Uterus (tissue), 2 donors: ENCODE data around the gene NPTX1.

Source experiments
- POLR2A ChIP-seq, 2 donors: fragments of 450-650 bp; IDR thresholded peaks; one replicate each; pipeline ENCODE4 v1.6.1; 2016; ENCODE audit warnings: antibody characterized with exemption in 2 of 2, mild to moderate bottlenecking in 1 of 2, moderate library complexity in 1 of 2
- TF ChIP-seq, protein P1 (sequence below), 4 experiments: fragments of 200-600 bp in 2 of 4; fragments of 450-650 bp in 2 of 4; sonication (generic) in 2 of 4; IDR thresholded peaks; one replicate each; pipeline ENCODE4 v1.5.1; 2016 to 2019; ENCODE audit warnings: antibody characterized with exemption in 4 of 4, mild to moderate bottlenecking in 2 of 4, moderate library complexity in 1 of 4

DNA sequence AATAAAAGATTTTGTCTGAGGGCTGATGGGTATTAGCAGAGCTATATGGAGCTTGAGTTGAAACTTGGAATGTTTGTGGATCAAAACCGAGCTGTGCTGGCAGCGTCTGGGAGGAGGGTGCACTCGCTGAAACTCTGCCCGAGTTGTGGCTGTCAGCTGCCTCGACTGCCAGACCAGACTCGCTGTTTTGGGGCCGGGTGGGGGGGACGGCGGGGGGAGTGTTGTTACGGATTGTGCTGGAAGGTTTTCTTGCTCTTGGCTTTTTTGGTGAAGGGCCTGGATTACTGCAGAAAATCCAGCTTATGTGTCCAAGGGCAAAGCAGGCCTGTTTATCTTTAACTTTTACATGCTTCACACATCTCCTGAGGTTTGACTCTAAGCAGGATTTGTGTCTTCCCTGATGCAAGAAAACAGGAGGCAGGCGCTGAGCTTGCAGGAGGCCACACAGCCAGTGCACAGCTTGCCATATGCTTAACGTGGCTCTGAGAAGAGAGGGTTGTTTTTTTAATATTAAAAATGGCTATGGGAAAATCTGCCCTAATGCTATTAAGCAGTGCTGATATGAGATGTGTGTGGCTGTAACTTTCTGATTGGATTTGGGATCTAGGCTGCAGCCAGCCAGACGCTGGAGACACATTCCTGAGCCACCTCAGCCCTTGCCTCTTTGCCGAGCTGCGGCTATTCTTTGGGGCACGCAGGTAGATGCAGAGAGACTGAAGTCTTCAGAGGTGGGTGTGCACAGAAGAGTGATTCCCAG is 47.7 kb upstream of the NPTX1 start:
- TF ChIP-seq, protein P1, sequence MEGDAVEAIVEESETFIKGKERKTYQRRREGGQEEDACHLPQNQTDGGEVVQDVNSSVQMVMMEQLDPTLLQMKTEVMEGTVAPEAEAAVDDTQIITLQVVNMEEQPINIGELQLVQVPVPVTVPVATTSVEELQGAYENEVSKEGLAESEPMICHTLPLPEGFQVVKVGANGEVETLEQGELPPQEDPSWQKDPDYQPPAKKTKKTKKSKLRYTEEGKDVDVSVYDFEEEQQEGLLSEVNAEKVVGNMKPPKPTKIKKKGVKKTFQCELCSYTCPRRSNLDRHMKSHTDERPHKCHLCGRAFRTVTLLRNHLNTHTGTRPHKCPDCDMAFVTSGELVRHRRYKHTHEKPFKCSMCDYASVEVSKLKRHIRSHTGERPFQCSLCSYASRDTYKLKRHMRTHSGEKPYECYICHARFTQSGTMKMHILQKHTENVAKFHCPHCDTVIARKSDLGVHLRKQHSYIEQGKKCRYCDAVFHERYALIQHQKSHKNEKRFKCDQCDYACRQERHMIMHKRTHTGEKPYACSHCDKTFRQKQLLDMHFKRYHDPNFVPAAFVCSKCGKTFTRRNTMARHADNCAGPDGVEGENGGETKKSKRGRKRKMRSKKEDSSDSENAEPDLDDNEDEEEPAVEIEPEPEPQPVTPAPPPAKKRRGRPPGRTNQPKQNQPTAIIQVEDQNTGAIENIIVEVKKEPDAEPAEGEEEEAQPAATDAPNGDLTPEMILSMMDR (IDR thresholded peaks at IDR 0.05), result no peak
- TF ChIP-seq POLR2A (IDR thresholded peaks at IDR 0.05), result no peak
